ENCODE results near the gene CPB2.
A peak's percentile ranks its signal among the peaks of the same experiment; 100 is the strongest.

Gene CPB2

GRCh38 chr13:46126552-46127357, 21.9 kb upstream of the CPB2 start:
- DNase-seq = peak; percentile 73

GRCh38 chr13:46126056-46126455, 21.2 kb upstream of the CPB2 start:
- DNase-seq = no peak

- DNase-seq = no peak
These were observed 20.4 kb upstream of the CPB2 start for GRCh38 chr13:46124967-46125933.

GRCh38 chr13:46124531-46124966, 19.7 kb upstream of the CPB2 start:
- peak; percentile 18 for DNase-seq

GRCh38 chr13:46122304-46122703, 17.5 kb upstream of the CPB2 start:
- DNase-seq = no peak

GRCh38 chr13:46121597-46122163, 16.8 kb upstream of the CPB2 start:
- DNase-seq = no peak

- no peak for DNase-seq
These were observed 16.2 kb upstream of the CPB2 start for GRCh38 chr13:46121033-46121432.

- no peak for DNase-seq
These were observed 15.2 kb upstream of the CPB2 start for GRCh38 chr13:46119883-46120614.

- no peak for DNase-seq
These were observed 12.0 kb upstream of the CPB2 start for GRCh38 chr13:46116653-46117502.

GRCh38 chr13:46114613-46115012, 9.8 kb upstream of the CPB2 start:
- no peak for DNase-seq

GRCh38 chr13:46113596-46113995, 8.8 kb upstream of the CPB2 start:
- DNase-seq = no peak

GRCh38 chr13:46111151-46111550, 6.3 kb upstream of the CPB2 start:
- no peak for DNase-seq

GRCh38 chr13:46109451-46109850, 4.6 kb upstream of the CPB2 start:
- no peak for DNase-seq

GRCh38 chr13:46106839-46107371, 2.1 kb upstream of the CPB2 start:
- DNase-seq = no peak

- no peak for DNase-seq
These were observed 1.8 kb downstream of the CPB2 start for GRCh38 chr13:46103037-46103436.

- DNase-seq = no peak
These were observed 2.6 kb downstream of the CPB2 start for GRCh38 chr13:46102255-46102605.

- no peak for DNase-seq
These were observed 3.2 kb downstream of the CPB2 start for GRCh38 chr13:46101484-46102254.

GRCh38 chr13:46101002-46101401, 3.8 kb downstream of the CPB2 start:
- no peak for DNase-seq

GRCh38 chr13:46100191-46100815, 4.5 kb downstream of the CPB2 start:
- DNase-seq = no peak

- DNase-seq = no peak
These were observed 7.2 kb downstream of the CPB2 start for GRCh38 chr13:46097663-46098062.

Data from stimulated activated CD4-positive, alpha-beta T cell treated with anti-CD3 and anti-CD28 coated beads, Interleukin-4, amount 100 ng/mL, for 1 hour (primary cell).